SK-N-MC (cell line): ENCODE results near the gene COL6A2.

ENCODE experiments used
- DNase-seq: peaks from one replicate; pipeline ENCODE4 v3.0.0-alpha.2; 2011; ENCODE audit warnings: low read depth, low spot score
- H3K27ac ChIP-seq: fragments of 200-600 bp; sonication (generic); 2 replicates; pipeline ENCODE4 v1.5.1; 2016; ENCODE audit warnings: mixed run types
- H3K36me3 ChIP-seq: fragments of 200-600 bp; sonication (generic); 2 replicates; pipeline ENCODE4 v1.6.1; 2017; ENCODE audit warnings: antibody characterized with exemption, low read length, mixed read lengths; ENCODE audit not compliant: insufficient read depth
- H3K4me3 ChIP-seq: fragments of 200-600 bp; sonication (generic); 2 replicates; pipeline ENCODE4 v1.5.1; 2016
- H3K9ac ChIP-seq: fragments of 200-600 bp; sonication (generic); 2 replicates; pipeline ENCODE4 v1.8.0; 2017; ENCODE audit warnings: mixed run types, mixed read lengths; ENCODE audit not compliant: insufficient read length
- H3K9me3 ChIP-seq: fragments of 200-600 bp; sonication (generic); 2 replicates; pipeline ENCODE4 v1.6.1; 2017; ENCODE audit warnings: low read depth, mild to moderate bottlenecking, antibody characterized with exemption, low read length, moderate library complexity, mixed read lengths
- EZH2 ChIP-seq: fragments of 200-600 bp; sonication (generic); IDR thresholded peaks from one replicate; pipeline ENCODE4 v1.6.1; 2017; ENCODE audit warnings: antibody characterized with exemption
- FOXP2 ChIP-seq: optimal IDR thresholded peaks from 2 replicates; pipeline ENCODE3; 2011; ENCODE audit warnings: mild to moderate bottlenecking, moderate library complexity; ENCODE audit not compliant: insufficient read depth; ENCODE audit errors: extremely low read length, control extremely low read depth
- POLR2AphosphoS5 ChIP-seq: IDR thresholded peaks from 2 replicates; pipeline ENCODE4 v1.6.1; 2012; ENCODE audit warnings: mild to moderate bottlenecking, low read depth, low read length, borderline replicate concordance

The COL6A2 gene

GRCh38 chr21:46088189-46088588 lies 9.7 kb upstream of the COL6A2 start:
- TF ChIP-seq POLR2AphosphoS5, result no peak
- TF ChIP-seq FOXP2, result no peak
- TF ChIP-seq EZH2, result no peak
- Histone ChIP-seq H3K9ac (no peak overlapping the region), H3K4me3 (no peak overlapping the region), H3K27ac (no peak overlapping the region), H3K9me3 (no peaks in the 10 kb centered on the region), H3K36me3 (no peaks in the 10 kb centered on the region)
- no peak for DNase-seq

GRCh38 chr21:46089285-46089684 lies 8.6 kb upstream of the COL6A2 start:
- TF ChIP-seq EZH2 (no peak), POLR2AphosphoS5 (no peak), FOXP2 (no peak)
- Histone ChIP-seq H3K9ac (no peak overlapping the region), H3K4me3 (no peak overlapping the region), H3K27ac (no peak overlapping the region), H3K36me3 (no peaks in the 10 kb centered on the region), H3K9me3 (no peaks in the 10 kb centered on the region)
- no peak for DNase-seq

DNA sequence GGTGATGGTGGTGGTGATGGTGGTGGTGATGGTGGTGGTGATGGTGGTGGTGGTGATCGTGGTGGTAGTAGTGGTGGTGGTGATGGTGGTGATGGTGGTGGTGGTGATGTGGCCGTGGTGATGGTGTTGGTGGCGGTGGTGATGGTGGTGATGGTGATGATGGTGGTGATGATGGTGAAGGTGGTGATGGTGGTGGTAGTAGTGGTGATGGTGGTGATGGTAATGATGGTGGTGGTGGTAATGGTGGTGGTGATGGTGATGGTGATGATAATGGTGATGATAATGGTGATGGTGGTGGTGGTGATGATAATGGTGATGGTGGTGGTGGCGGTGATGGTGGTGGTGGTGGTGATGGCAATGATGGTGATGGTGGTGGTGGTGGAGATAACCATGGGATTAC lies 6.8 kb upstream of the COL6A2 start:
- Histone ChIP-seq H3K27ac (no peak overlapping the region), H3K9ac (no peak overlapping the region), H3K4me3 (no peak overlapping the region), H3K36me3 (no peaks in the 10 kb centered on the region), H3K9me3 (no peaks in the 10 kb centered on the region)
- no peak for DNase-seq
- no peak for TF ChIP-seq FOXP2
- TF ChIP-seq POLR2AphosphoS5, result no peak
- no peak for TF ChIP-seq EZH2

GRCh38 chr21:46091631-46092025 lies 6.3 kb upstream of the COL6A2 start:
- no peak for DNase-seq
- H3K4me3 ChIP-seq, result no peak overlapping the region
- H3K27ac ChIP-seq, result no peak overlapping the region
- TF ChIP-seq EZH2 (no peak), POLR2AphosphoS5 (no peak), FOXP2 (no peak)
- H3K9ac ChIP-seq, result no peak overlapping the region
- H3K36me3 ChIP-seq, result no peaks in the 10 kb centered on the region
- no peaks in the 10 kb centered on the region for H3K9me3 ChIP-seq

DNA sequence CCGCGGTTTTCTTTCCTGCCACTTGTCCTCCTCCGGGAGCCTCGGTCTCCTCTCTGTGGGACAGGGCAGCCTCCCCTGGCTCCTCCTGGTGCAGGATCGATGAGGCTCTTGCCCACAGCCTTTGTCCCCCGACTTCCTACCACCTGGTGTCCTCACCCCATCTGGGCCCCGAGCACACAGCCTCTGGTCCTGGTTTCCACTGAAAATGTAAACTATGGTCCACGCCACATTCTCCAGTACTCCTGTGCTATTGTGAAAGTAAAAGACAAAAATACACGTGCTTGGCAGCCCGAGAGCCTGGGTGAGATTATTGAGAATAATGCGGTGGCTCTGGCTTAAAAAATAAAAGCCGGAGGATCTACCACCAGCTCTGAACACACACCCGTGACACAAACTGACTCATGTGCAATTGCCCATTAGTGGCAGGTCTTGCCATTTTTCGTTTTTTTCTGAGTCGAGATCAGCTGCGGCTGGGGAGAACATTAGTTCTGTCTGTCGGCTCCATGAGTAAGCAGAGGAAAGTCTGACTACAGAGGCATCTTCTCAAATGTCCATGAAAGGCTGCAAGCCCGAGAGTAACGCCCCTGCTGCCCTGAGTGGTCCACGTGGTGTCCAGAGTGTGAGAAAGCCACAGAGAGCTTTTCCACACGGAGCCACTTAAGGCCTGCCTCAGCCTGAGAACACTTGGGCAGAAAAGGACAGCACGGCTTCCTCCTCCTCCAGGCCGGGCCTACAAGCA lies 5.7 kb upstream of the COL6A2 start:
- TF ChIP-seq EZH2 (no peak), FOXP2 (no peak), POLR2AphosphoS5 (no peak)
- Histone ChIP-seq H3K27ac (no peak overlapping the region), H3K36me3 (no peaks in the 10 kb centered on the region), H3K9ac (no peak overlapping the region), H3K4me3 (no peak overlapping the region), H3K9me3 (no peaks in the 10 kb centered on the region)
- DNase-seq, result no peak

GRCh38 chr21:46092811-46093667 lies 4.9 kb upstream of the COL6A2 start:
- Histone ChIP-seq H3K4me3 (no peak overlapping the region), H3K27ac (no peak overlapping the region), H3K9me3 (no peaks in the 10 kb centered on the region), H3K36me3 (no peaks in the 10 kb centered on the region), H3K9ac (no peak overlapping the region)
- DNase-seq, result no peak
- TF ChIP-seq FOXP2, result no peak
- TF ChIP-seq EZH2, result no peak

DNA sequence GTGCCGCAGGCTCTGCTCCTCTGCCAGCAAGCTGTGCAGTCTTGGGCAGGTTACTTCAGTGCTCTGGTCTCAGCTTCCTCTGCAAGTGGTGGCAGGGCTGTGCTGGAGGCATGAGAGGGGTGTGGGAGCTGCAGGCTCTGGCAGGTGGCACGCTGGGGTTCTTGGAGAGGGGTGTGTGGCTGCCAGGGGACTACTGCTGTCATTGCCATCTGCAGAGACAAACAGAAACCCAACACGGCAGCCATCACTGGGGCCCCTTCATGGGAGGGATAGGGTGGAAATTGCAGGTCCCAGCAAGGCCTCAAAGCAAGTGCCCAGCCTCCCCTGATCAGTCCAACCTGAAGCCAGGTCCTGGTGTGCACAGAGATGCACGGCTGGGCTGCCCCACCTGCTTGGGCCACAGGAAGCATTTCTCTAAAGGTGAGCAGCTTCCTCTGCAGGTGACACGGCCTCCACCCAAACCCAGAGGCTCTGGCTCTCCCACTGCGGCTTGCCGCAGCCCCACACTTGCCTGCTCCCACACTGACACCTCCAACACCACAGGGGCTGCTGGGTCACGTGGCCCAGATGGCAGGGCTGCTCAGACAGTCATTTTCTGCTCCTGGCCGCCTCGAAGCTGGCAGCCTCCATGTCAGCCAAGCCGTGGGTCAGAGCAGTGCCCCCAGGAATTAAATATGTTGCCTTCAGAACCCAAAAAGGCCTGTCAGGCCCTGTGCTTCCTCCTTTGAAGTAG lies 4.1 kb upstream of the COL6A2 start:
- Histone ChIP-seq H3K4me3 (no peak overlapping the region), H3K9me3 (no peaks in the 10 kb centered on the region), H3K36me3 (no peaks in the 10 kb centered on the region), H3K27ac (no peak overlapping the region), H3K9ac (no peak overlapping the region)
- TF ChIP-seq FOXP2 (no peak), POLR2AphosphoS5 (no peak), EZH2 (no peak)
- no peak for DNase-seq
